GM12878 (cell line): Measurements from ENCODE around the gene GLIPR2. TPM values are rescaled to one million over a fixed set of nuclear protein-coding genes. Genes with fewer than 3 reads are reported as not detected.

Experiments used
- ATAC-seq: fragments of 200-7000 bp; cut with Tn5 transposase; 3 replicates; pipeline ENCODE4 v1.9.1; 2020; ENCODE audit warnings: mild to moderate bottlenecking, moderate library complexity
- BruUV-seq: library from RNA; stranded (reverse); fragments of 400-500 nt; replicated peaks from 2 replicates; lab custom pipeline; 2021; lab: Mats Ljungman, UMichigan
- CTCF ChIA-PET: fragments of 300-600 bp; sonication (Branson Sonifier 250); formaldehyde crosslinking; extraction: SDS; loops from one replicate; lab custom pipeline; 2021; ENCODE audit warnings: inconsistent platforms; lab: Yijun Ruan, JAX
- POLR2A ChIA-PET: fragments of 350-600 bp; formaldehyde crosslinking; extraction: SDS; loops from one replicate; lab custom pipeline; 2021; ENCODE audit warnings: inconsistent platforms; lab: Charles Lee
- RAD21 ChIA-PET: fragments of 300-600 bp; sonication (Branson Sonifier 250); formaldehyde crosslinking; loops from one replicate; lab custom pipeline; 2023; ENCODE audit warnings: antibody characterized with exemption; ENCODE audit not compliant: unreplicated experiment; lab: Charles Lee
- SMC1A ChIA-PET: fragments of 300-600 bp; sonication (Branson Sonifier 250); formaldehyde crosslinking; loops from one replicate; lab custom pipeline; 2023; ENCODE audit not compliant: unreplicated experiment, uncharacterized antibody; lab: Charles Lee
- DNase-seq: peaks from one replicate; pipeline ENCODE4 v3.0.0-alpha.2; 2011; ENCODE audit warnings: low read depth, low spot score
- FAIRE-seq: peaks from 3 replicates; lab custom pipeline; 2011; peaks lifted over from hg19 to GRCh38; lab: Jason Lieb, UNC
- H2AFZ ChIP-seq: 2 replicates; pipeline ENCODE4 v1.6.0; 2011; ENCODE audit warnings: low read depth, low read length, control low read depth; ENCODE audit not compliant: control insufficient read depth
- H3K27ac ChIP-seq: 2 replicates; pipeline ENCODE4 v1.5.1; 2011; ENCODE audit warnings: control low read depth; ENCODE audit not compliant: control insufficient read depth, insufficient read depth
- H3K27me3 ChIP-seq, 2 experiments: replicated peaks in 1 of 2; 2 replicates each; pipeline versions ENCODE4 v1.6.0 to v1.6.1; 2011; ENCODE audit warnings: low read length in 1 of 2; ENCODE audit not compliant: control insufficient read depth in 2 of 2, insufficient read depth in 2 of 2
- H3K36me3 ChIP-seq, 2 experiments: 2 replicates each; pipeline ENCODE4 v1.5.1; 2011; ENCODE audit warnings: low read length in 1 of 2; ENCODE audit not compliant: control insufficient read depth in 2 of 2, insufficient read depth in 2 of 2
- H3K4me1 ChIP-seq: 2 replicates; pipeline ENCODE4 v1.6.1; 2011; ENCODE audit warnings: mild to moderate bottlenecking, low read length, moderate library complexity, mixed read lengths; ENCODE audit not compliant: control insufficient read depth, insufficient read depth
- H3K4me2 ChIP-seq: 2 replicates; pipeline ENCODE4 v1.6.0; 2011; ENCODE audit warnings: control low read depth; ENCODE audit not compliant: control insufficient read depth, insufficient read depth
- H3K4me3 ChIP-seq: fragments of 200-600 bp; sonication (generic); 2 replicates; pipeline ENCODE4 v1.5.1; 2016
- H3K79me2 ChIP-seq: 2 replicates; pipeline ENCODE4 v1.6.0; 2011; ENCODE audit warnings: low read length; ENCODE audit not compliant: control insufficient read depth, insufficient read depth
- H3K9ac ChIP-seq: 2 replicates; pipeline ENCODE4 v1.8.0; 2011; ENCODE audit warnings: low read length, control low read depth, mixed read lengths; ENCODE audit not compliant: control insufficient read depth, insufficient read depth
- H3K9me3 ChIP-seq: replicated peaks from 3 replicates; pipeline ENCODE4 v1.5.1; 2011; ENCODE audit warnings: mild to moderate bottlenecking, low read length; ENCODE audit not compliant: control insufficient read depth, insufficient read depth
- H4K20me1 ChIP-seq: 2 replicates; pipeline ENCODE4 v1.6.0; 2011; ENCODE audit not compliant: control insufficient read depth, insufficient read depth
- CREM ChIP-seq: IDR thresholded peaks from 2 replicates; pipeline ENCODE4 v1.6.1; 2014; ENCODE audit warnings: antibody characterized with exemption, low read depth
- DPF2 ChIP-seq: fragments of 450-650 bp; IDR thresholded peaks from 2 replicates; pipeline ENCODE4 v1.6.1; 2017; ENCODE audit warnings: mild to moderate bottlenecking
- EED ChIP-seq: sonication (generic); IDR thresholded peaks from 2 replicates; pipeline ENCODE4 v1.6.1; 2016; ENCODE audit warnings: antibody characterized with exemption, low read depth
- ESRRA ChIP-seq: IDR thresholded peaks from 2 replicates; pipeline ENCODE4 v1.6.1; 2012; ENCODE audit warnings: mild to moderate bottlenecking, low read length, improper control_type of control experiment
- NFYB ChIP-seq: IDR thresholded peaks from 2 replicates; pipeline ENCODE4 v1.6.1; 2011; ENCODE audit warnings: low read depth, mild to moderate bottlenecking, low read length, improper control_type of control experiment, moderate library complexity; ENCODE audit not compliant: insufficient read depth
- POLR2A ChIP-seq: IDR thresholded peaks from 2 replicates; pipeline ENCODE4 v1.6.1; 2011; ENCODE audit warnings: low read depth, mild to moderate bottlenecking, low read length
- RCOR1 ChIP-seq: conservative IDR thresholded peaks from 2 replicates; pipeline ENCODE4 v1.6.1; 2012; ENCODE audit warnings: low read depth, low read length, improper control_type of control experiment
- SMAD1 ChIP-seq: fragments of 450-650 bp; IDR thresholded peaks from 2 replicates; pipeline ENCODE4 v1.6.1; 2018; ENCODE audit warnings: mild to moderate bottlenecking, low read depth; ENCODE audit not compliant: partially characterized antibody
- SP1 ChIP-seq: IDR thresholded peaks from one replicate; pipeline ENCODE4 v1.6.1; 2011; ENCODE audit warnings: low read depth, low read length
- SPI1 ChIP-seq: IDR thresholded peaks from 2 replicates; pipeline ENCODE4 v1.6.1; 2011; ENCODE audit warnings: low read depth, mild to moderate bottlenecking, low read length, moderate library complexity, borderline replicate concordance; ENCODE audit not compliant: insufficient read depth
- STAT1 ChIP-seq: fragments of 450-650 bp; conservative IDR thresholded peaks from 2 replicates; pipeline ENCODE4 v1.6.1; 2014; ENCODE audit warnings: antibody characterized with exemption, mild to moderate bottlenecking
- TAF1 ChIP-seq: IDR thresholded peaks from 2 replicates; pipeline ENCODE4 v1.6.1; 2011; ENCODE audit warnings: mild to moderate bottlenecking, low read depth, low read length, borderline replicate concordance
- TCF12 ChIP-seq: IDR thresholded peaks from 2 replicates; pipeline ENCODE4 v1.6.1; 2011; ENCODE audit warnings: low read depth, mild to moderate bottlenecking, low read length
- TCF7 ChIP-seq: IDR thresholded peaks from 2 replicates; pipeline ENCODE4 v1.6.1; 2014; ENCODE audit warnings: antibody characterized with exemption, borderline replicate concordance
- ZNF24 ChIP-seq: fragments of 450-650 bp; IDR thresholded peaks from 2 replicates; pipeline ENCODE4 v1.6.1; 2017; ENCODE audit warnings: antibody characterized with exemption, mild to moderate bottlenecking
- WGBS: methylation state at CpG from one replicate; pipeline ENCODE4 v1.1.6; 2016; ENCODE audit warnings: low lambda C conversion rate; ENCODE audit not compliant: insufficient replicate concordance, insufficient coverage; ENCODE audit errors: missing lambda C conversion rate; 5-methylcytosine and 5-hydroxymethylcytosine counted together
- in situ Hi-C: fragments of 300-500 bp; cut with MboI; formaldehyde crosslinking; loops from 9 replicates; pipeline ENCODE4 v1.14.3; 2018; ENCODE audit warnings: mixed read lengths
- intact Hi-C: fragments of 100-400 bp; cut with micrococcal nuclease; formaldehyde crosslinking; loops from one replicate; pipeline ENCODE4 v1.14.2; 2022; ENCODE audit not compliant: unreplicated experiment
- polyA plus RNA-seq, 11 experiments: library from polyadenylated mRNA; depleted of rRNA in 4 of 11; unstranded in 6 of 11; stranded (reverse) in 5 of 11; fragments of >200 nt; fragmentation: Nextera tagmentation in 4 of 11; fragmentation: Illumina TruSeq in 1 of 11; extraction: Ambion mirVana in 4 of 11; extraction: Trizol in 1 of 11; gene quantifications; 1 replicate in 1 of 11; 2 replicates in 10 of 11; pipeline versions ENCODE4 v1.2.1 to v1.2.3, GENCODE V29; 2011 to 2016; ENCODE audit warnings: inconsistent platforms in 2 of 11, missing spikeins in 2 of 11, low read depth in 1 of 11
- total RNA-seq, 4 experiments: library from RNA; depleted of rRNA in 3 of 4; stranded (reverse); fragments of >200 nt in 3 of 4; fragmentation: Illumina TruSeq in 1 of 4; extraction: Trizol in 1 of 4; gene quantifications; 2 replicates each; pipeline versions ENCODE4 v1.2.1 to v1.2.3, GENCODE V29; 2013 to 2021
- TF ChIP-seq, protein P1 (sequence below): IDR thresholded peaks from 2 replicates; pipeline ENCODE4 v1.6.1; 2012; ENCODE audit warnings: improper control_type of control experiment, low read depth, low read length; ENCODE audit not compliant: insufficient replicate concordance
- TF ChIP-seq, protein P2 (sequence below): IDR thresholded peaks from 2 replicates; pipeline ENCODE4 v1.6.1; 2011; ENCODE audit warnings: mild to moderate bottlenecking, low read depth, low read length, moderate library complexity; ENCODE audit not compliant: insufficient replicate concordance

The GLIPR2 gene
- total and polyA plus RNA-seq, 10 of the 15 experiments (the other 5 are each of a cell fraction or from before 2014, with no cell fraction given), result 0.41 to 3.5 (median 2.2) TPM

DNA sequence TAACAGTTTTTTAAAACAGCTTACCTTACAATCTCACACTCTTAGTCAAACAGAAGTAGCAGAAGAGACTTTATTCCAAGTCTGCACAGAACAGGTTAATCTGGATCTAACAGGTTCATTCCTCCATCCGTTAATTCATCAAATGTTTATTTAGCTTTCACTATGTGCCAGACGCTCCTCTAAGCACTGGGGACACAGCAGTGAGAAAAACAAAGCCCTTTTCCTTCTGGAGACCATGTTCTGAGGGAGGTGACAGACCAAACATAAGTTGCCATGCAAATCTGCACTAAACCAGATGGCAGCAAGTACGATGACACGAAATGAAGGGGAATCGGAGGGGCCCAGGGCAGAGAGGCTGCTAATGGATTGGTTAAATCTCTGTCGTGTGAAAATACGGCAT is 17.1 kb upstream of the GLIPR2 start:
- WGBS, result 85% methylated on average over 7 of the region's 7 CpGs
- Histone ChIP-seq H3K27me3 (peaks cover 0 to 2% of the 10 kb centered on the region in 2 experiments; a peak in 2 of 4 replicates), H3K4me3 (no peak overlapping the region), H2AFZ (no peak overlapping the region), H4K20me1 (no peaks in the 10 kb centered on the region), H3K4me2 (no peak overlapping the region), H3K27ac (no peak overlapping the region), H3K9ac (no peak overlapping the region), H3K9me3 (no peaks in the 10 kb centered on the region), H3K36me3 (no peaks in the 10 kb centered on the region), H3K79me2 (no peaks in the 10 kb centered on the region), H3K4me1 (no peaks in the 10 kb centered on the region)
- ChIA-PET POLR2A (no interaction called here), RAD21 (interaction anchor here (0.6 kb wide), 1 partner anchor 41 kb away, joined by 3 read pairs; no protein-coding TSS in a partner anchor), SMC1A (interaction anchor here (1.0 to 1.2 kb wide), 2 partner anchors 16 to 17 kb away, joined by 3 read pairs; no protein-coding TSS in a partner anchor), CTCF (interaction anchor here (12.5 kb wide), 1 partner anchor 17 kb away, joined by 88 read pairs; no protein-coding TSS in a partner anchor)
- no peak for DNase-seq
- intact Hi-C loops (no loop called here), in situ Hi-C loops (no loop called here)
- FAIRE-seq, result no peak
- no peak for ATAC-seq
- TF ChIP-seq RCOR1 (no peak), EED (no peak), CREM (no peak), POLR2A (no peak), SPI1 (no peak), SP1 (no peak), TCF12 (no peak), STAT1 (no peak), SMAD1 (no peak), NFYB (no peak), TAF1 (no peak), TCF7 (no peak), ESRRA (no peak), ZNF24 (no peak), DPF2 (no peak)
- TF ChIP-seq, protein P1, sequence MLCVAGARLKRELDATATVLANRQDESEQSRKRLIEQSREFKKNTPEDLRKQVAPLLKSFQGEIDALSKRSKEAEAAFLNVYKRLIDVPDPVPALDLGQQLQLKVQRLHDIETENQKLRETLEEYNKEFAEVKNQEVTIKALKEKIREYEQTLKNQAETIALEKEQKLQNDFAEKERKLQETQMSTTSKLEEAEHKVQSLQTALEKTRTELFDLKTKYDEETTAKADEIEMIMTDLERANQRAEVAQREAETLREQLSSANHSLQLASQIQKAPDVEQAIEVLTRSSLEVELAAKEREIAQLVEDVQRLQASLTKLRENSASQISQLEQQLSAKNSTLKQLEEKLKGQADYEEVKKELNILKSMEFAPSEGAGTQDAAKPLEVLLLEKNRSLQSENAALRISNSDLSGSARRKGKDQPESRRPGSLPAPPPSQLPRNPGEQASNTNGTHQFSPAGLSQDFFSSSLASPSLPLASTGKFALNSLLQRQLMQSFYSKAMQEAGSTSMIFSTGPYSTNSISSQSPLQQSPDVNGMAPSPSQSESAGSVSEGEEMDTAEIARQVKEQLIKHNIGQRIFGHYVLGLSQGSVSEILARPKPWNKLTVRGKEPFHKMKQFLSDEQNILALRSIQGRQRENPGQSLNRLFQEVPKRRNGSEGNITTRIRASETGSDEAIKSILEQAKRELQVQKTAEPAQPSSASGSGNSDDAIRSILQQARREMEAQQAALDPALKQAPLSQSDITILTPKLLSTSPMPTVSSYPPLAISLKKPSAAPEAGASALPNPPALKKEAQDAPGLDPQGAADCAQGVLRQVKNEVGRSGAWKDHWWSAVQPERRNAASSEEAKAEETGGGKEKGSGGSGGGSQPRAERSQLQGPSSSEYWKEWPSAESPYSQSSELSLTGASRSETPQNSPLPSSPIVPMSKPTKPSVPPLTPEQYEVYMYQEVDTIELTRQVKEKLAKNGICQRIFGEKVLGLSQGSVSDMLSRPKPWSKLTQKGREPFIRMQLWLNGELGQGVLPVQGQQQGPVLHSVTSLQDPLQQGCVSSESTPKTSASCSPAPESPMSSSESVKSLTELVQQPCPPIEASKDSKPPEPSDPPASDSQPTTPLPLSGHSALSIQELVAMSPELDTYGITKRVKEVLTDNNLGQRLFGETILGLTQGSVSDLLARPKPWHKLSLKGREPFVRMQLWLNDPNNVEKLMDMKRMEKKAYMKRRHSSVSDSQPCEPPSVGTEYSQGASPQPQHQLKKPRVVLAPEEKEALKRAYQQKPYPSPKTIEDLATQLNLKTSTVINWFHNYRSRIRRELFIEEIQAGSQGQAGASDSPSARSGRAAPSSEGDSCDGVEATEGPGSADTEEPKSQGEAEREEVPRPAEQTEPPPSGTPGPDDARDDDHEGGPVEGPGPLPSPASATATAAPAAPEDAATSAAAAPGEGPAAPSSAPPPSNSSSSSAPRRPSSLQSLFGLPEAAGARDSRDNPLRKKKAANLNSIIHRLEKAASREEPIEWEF, result no peak
- TF ChIP-seq, protein P2, sequence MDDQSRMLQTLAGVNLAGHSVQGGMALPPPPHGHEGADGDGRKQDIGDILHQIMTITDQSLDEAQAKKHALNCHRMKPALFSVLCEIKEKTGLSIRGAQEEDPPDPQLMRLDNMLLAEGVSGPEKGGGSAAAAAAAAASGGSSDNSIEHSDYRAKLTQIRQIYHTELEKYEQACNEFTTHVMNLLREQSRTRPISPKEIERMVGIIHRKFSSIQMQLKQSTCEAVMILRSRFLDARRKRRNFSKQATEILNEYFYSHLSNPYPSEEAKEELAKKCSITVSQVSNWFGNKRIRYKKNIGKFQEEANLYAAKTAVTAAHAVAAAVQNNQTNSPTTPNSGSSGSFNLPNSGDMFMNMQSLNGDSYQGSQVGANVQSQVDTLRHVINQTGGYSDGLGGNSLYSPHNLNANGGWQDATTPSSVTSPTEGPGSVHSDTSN, result no peak
- BruUV-seq, result no TSS peak
